ENCODE measurements around the gene GDF7.

The GDF7 gene

DNA sequence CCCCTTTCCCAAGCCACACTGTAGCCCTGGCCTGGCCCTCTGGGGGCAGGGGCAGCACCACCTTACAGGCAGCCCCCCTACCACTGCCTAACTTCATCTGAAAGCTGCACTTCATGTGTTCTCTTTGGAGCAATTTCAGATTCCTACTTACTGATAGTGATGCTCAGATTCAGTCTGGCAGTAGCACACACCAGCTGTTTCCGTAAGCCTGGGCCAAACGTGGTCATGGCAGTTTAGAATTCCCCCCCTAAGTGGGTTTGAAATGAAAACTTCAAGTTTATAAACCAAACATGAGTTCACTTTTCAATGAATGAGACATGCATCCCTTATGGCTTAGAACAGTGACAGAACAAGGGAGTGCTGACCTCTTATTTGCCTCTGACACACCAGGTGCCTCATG is 29.4 kb downstream of the GDF7 start:
- WGBS: 83% methylated on average over 2 of the region's 2 CpGs
- H3K4me2 ChIP-seq (ENCODE audit: low read length, poor library complexity, severe bottlenecking): no peak overlapping the region
- no peak overlapping the region for H2AFZ ChIP-seq (ENCODE audit: low read depth, low read length)
- no peaks in the 10 kb centered on the region for H3K27me3 ChIP-seq (ENCODE audit: control insufficient read depth in 1 of 2, insufficient read depth in 1 of 2, low read length in 2 of 2)
- no peak overlapping the region for H3K9ac ChIP-seq (ENCODE audit: low read length)
- no peak overlapping the region for H3K18ac ChIP-seq (ENCODE audit: low read depth in 1 of 2, low read length in 2 of 2)
- H2AK5ac ChIP-seq (ENCODE audit: low read length, severe bottlenecking): no peak overlapping the region
- peak overlapping the region; percentile 24 for H4K8ac ChIP-seq (ENCODE audit: low read length)
- H3K79me1 ChIP-seq (replicated peaks; ENCODE audit: low read length, poor library complexity, severe bottlenecking): peaks cover 5% of the 10 kb centered on the region
- no peak overlapping the region for H2BK5ac ChIP-seq (ENCODE audit: low read depth, low read length, poor library complexity, severe bottlenecking)
- H3K4me1 ChIP-seq (ENCODE audit: control insufficient read depth, insufficient read depth, low read depth, low read length): no peaks in the 10 kb centered on the region
- H3K27ac ChIP-seq (ENCODE audit: low read length, poor library complexity, severe bottlenecking): no peak overlapping the region
- H2BK15ac ChIP-seq (ENCODE audit: low read depth, poor library complexity, severe bottlenecking): no peak overlapping the region
- no peak for DNase-seq
- no peak overlapping the region for H2BK120ac ChIP-seq (ENCODE audit: low read depth, low read length)
- no peak overlapping the region for H3K4ac ChIP-seq (ENCODE audit: low read depth in 1 of 2, low read length in 2 of 2)
- no peak overlapping the region for H3K23ac ChIP-seq (ENCODE audit: low read length in 2 of 2)
- no peak overlapping the region for H3K4me3 ChIP-seq (ENCODE audit: insufficient read depth in 1 of 2, low read depth in 1 of 2, low read length in 2 of 2)
- H3K14ac ChIP-seq (ENCODE audit: low read length in 2 of 2): no peak overlapping the region
- peaks cover 7 to 35% of the 10 kb centered on the region in 2 experiments for H3K36me3 ChIP-seq (ENCODE audit: control insufficient read depth in 1 of 2, insufficient read depth in 2 of 2, low read depth in 1 of 2, low read length in 2 of 2)
- no peak overlapping the region for H4K91ac ChIP-seq (ENCODE audit: low read length)
- H3K9me3 ChIP-seq (ENCODE audit: control insufficient read depth, low read length): no peaks in the 10 kb centered on the region
- H2BK12ac ChIP-seq (ENCODE audit: low read length in 2 of 2): no peak overlapping the region

DNA sequence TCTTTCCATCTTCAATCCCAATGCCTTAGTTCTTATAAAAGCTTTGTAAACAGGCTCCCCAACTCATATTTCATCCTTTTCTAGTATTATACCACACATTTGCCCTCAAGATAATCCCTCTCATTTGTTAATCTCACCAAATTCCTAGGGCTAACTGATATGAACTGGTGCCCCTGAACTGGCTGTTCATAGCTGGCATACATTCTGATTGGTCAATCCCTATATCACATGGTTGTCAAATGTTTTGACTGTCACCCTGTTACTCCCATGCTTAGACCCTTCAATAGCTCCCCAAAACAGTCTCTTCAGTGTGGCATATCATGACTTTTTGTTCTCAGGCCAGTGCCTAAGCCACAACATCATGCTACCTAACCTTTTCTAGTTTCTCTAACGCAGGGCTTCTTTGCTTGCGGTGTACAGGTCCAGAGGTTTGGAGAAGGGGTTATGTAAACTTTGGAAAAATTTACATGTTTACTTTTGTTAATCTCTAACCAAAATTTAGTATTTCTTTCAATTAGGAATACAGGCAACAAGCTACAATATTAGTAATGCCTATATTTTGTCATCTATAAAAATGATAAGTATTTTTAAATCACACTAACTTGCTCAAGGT is 30.5 kb downstream of the GDF7 start:
- Histone ChIP-seq H3K23ac (ENCODE audit: low read length in 2 of 2) (no peak overlapping the region), H3K4ac (ENCODE audit: low read depth in 1 of 2, low read length in 2 of 2) (no peak overlapping the region), H3K9ac (ENCODE audit: low read length) (no peak overlapping the region), H3K18ac (ENCODE audit: low read depth in 1 of 2, low read length in 2 of 2) (no peak overlapping the region), H3K4me3 (ENCODE audit: insufficient read depth in 1 of 2, low read depth in 1 of 2, low read length in 2 of 2) (no peak overlapping the region), H2BK15ac (ENCODE audit: low read depth, poor library complexity, severe bottlenecking) (no peak overlapping the region), H2BK12ac (ENCODE audit: low read length in 2 of 2) (no peak overlapping the region), H2AFZ (ENCODE audit: low read depth, low read length) (no peak overlapping the region), H3K4me2 (ENCODE audit: low read length, poor library complexity, severe bottlenecking) (no peak overlapping the region), H2BK120ac (ENCODE audit: low read depth, low read length) (no peak overlapping the region), H3K9me3 (ENCODE audit: control insufficient read depth, low read length) (no peaks in the 10 kb centered on the region), H2AK5ac (ENCODE audit: low read length, severe bottlenecking) (no peak overlapping the region), H3K27ac (ENCODE audit: low read length, poor library complexity, severe bottlenecking) (no peak overlapping the region), H3K36me3 (ENCODE audit: control insufficient read depth in 1 of 2, insufficient read depth in 2 of 2, low read depth in 1 of 2, low read length in 2 of 2) (peaks cover 7 to 35% of the 10 kb centered on the region in 2 experiments), H3K4me1 (ENCODE audit: control insufficient read depth, insufficient read depth, low read depth, low read length) (no peaks in the 10 kb centered on the region), H2BK5ac (ENCODE audit: low read depth, low read length, poor library complexity, severe bottlenecking) (no peak overlapping the region), H4K91ac (ENCODE audit: low read length) (no peak overlapping the region), H4K8ac (ENCODE audit: low read length) (no peak overlapping the region), H3K14ac (ENCODE audit: low read length in 2 of 2) (no peak overlapping the region), H3K79me1 (replicated peaks; ENCODE audit: low read length, poor library complexity, severe bottlenecking) (peaks cover 5% of the 10 kb centered on the region), H3K27me3 (ENCODE audit: control insufficient read depth in 1 of 2, insufficient read depth in 1 of 2, low read length in 2 of 2) (no peaks in the 10 kb centered on the region)
- no CpG with 5 or more reads among the region's 2 CpGs for WGBS
- DNase-seq: no peak

DNA sequence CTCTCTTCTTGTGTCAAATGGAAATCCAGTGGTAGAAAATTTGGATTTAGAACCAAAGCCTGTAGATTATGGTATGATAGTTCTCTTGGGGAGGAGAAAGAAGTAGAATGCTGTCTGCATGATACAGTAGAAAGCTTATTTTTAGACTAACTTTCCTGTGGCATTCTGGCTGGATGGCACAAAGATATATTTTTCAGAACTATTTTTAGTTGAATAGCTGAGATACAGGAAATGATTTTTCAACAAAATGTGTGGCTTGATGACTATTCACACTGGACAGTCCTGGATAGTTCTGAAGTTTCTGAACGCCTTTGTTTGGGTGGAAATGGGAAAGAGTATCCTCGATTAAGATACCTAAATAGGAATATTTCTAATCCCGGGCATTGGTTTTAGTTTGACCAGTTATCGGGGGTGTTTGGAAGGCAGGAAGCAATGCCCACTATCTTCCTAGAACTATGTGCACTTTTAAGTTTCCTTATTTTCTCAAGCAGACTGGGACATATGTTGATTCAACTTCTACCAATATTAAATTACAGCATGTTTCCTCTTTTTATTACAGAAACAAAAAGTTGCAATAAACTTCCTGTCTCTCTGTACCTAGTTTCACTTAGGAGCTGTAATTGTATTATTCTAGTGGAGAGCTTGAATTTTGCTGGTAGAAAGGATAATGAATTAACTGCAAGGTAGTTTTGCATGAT is 32.1 kb downstream of the GDF7 start:
- H3K4me1 ChIP-seq (ENCODE audit: control insufficient read depth, insufficient read depth, low read depth, low read length): peaks cover 2% of the 10 kb centered on the region
- H3K4me2 ChIP-seq (ENCODE audit: low read length, poor library complexity, severe bottlenecking): no peak overlapping the region
- no peaks in the 10 kb centered on the region for H3K27me3 ChIP-seq (ENCODE audit: control insufficient read depth in 1 of 2, insufficient read depth in 1 of 2, low read length in 2 of 2)
- no peak overlapping the region for H2AK5ac ChIP-seq (ENCODE audit: low read length, severe bottlenecking)
- H3K36me3 ChIP-seq (ENCODE audit: control insufficient read depth in 1 of 2, insufficient read depth in 2 of 2, low read depth in 1 of 2, low read length in 2 of 2): peaks cover 4 to 23% of the 10 kb centered on the region in 2 experiments
- H3K23ac ChIP-seq (ENCODE audit: low read length in 2 of 2): no peak overlapping the region
- H3K79me1 ChIP-seq (replicated peaks; ENCODE audit: low read length, poor library complexity, severe bottlenecking): peaks cover 8% of the 10 kb centered on the region
- no peak overlapping the region for H4K8ac ChIP-seq (ENCODE audit: low read length)
- no peak overlapping the region for H2AFZ ChIP-seq (ENCODE audit: low read depth, low read length)
- no peak overlapping the region for H3K4ac ChIP-seq (ENCODE audit: low read depth in 1 of 2, low read length in 2 of 2)
- DNase-seq: no peak
- no peak overlapping the region for H3K18ac ChIP-seq (ENCODE audit: low read depth in 1 of 2, low read length in 2 of 2)
- H2BK12ac ChIP-seq (ENCODE audit: low read length in 2 of 2): no peak overlapping the region
- H3K27ac ChIP-seq (ENCODE audit: low read length, poor library complexity, severe bottlenecking): no peak overlapping the region
- H2BK5ac ChIP-seq (ENCODE audit: low read depth, low read length, poor library complexity, severe bottlenecking): no peak overlapping the region
- H3K9me3 ChIP-seq (ENCODE audit: control insufficient read depth, low read length): no peaks in the 10 kb centered on the region
- H2BK15ac ChIP-seq (ENCODE audit: low read depth, poor library complexity, severe bottlenecking): no peak overlapping the region
- 87% methylated on average over 4 of the region's 4 CpGs for WGBS
- no peak overlapping the region for H2BK120ac ChIP-seq (ENCODE audit: low read depth, low read length)
- no peak overlapping the region for H3K14ac ChIP-seq (ENCODE audit: low read length in 2 of 2)
- no peak overlapping the region for H3K9ac ChIP-seq (ENCODE audit: low read length)
- H3K4me3 ChIP-seq (ENCODE audit: insufficient read depth in 1 of 2, low read depth in 1 of 2, low read length in 2 of 2): no peak overlapping the region
- no peak overlapping the region for H4K91ac ChIP-seq (ENCODE audit: low read length)

DNA sequence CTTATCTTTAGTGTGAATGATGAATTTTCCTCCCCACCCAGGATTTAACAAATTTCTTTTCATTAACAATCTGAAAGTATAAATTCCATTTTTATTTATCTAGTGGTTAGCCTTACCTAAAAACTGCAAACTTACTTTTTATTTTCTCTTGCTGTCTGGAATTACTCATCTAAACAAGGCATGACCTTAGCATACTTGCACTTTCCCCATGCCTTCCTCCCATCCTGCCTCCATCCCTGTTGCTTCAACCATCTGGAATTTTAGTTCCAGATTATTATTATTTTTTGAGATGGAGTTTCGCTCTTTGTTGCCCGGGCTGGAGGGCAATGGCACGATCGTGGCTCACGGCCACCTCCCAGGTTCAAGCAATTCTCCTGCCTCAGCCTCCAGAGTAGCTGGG is 35.6 kb downstream of the GDF7 start:
- Histone ChIP-seq H2BK120ac (ENCODE audit: low read depth, low read length) (no peak overlapping the region), H2BK12ac (ENCODE audit: low read length in 2 of 2) (no peak overlapping the region), H3K9ac (ENCODE audit: low read length) (no peak overlapping the region), H2BK5ac (ENCODE audit: low read depth, low read length, poor library complexity, severe bottlenecking) (no peak overlapping the region), H4K91ac (ENCODE audit: low read length) (no peak overlapping the region), H3K36me3 (ENCODE audit: control insufficient read depth in 1 of 2, insufficient read depth in 2 of 2, low read depth in 1 of 2, low read length in 2 of 2) (peaks cover 0 to 17% of the 10 kb centered on the region in 2 experiments), H3K9me3 (ENCODE audit: control insufficient read depth, low read length) (no peaks in the 10 kb centered on the region), H2AFZ (ENCODE audit: low read depth, low read length) (no peak overlapping the region), H3K4me2 (ENCODE audit: low read length, poor library complexity, severe bottlenecking) (no peak overlapping the region), H3K4me1 (ENCODE audit: control insufficient read depth, insufficient read depth, low read depth, low read length) (peaks cover 2% of the 10 kb centered on the region), H3K27me3 (ENCODE audit: control insufficient read depth in 1 of 2, insufficient read depth in 1 of 2, low read length in 2 of 2) (no peaks in the 10 kb centered on the region), H2BK15ac (ENCODE audit: low read depth, poor library complexity, severe bottlenecking) (no peak overlapping the region), H3K18ac (ENCODE audit: low read depth in 1 of 2, low read length in 2 of 2) (peak overlapping the region in 1 of 2 experiments; percentile 12), H3K23ac (ENCODE audit: low read length in 2 of 2) (no peak overlapping the region), H3K27ac (ENCODE audit: low read length, poor library complexity, severe bottlenecking) (no peak overlapping the region), H3K4ac (ENCODE audit: low read depth in 1 of 2, low read length in 2 of 2) (no peak overlapping the region), H3K14ac (ENCODE audit: low read length in 2 of 2) (no peak overlapping the region), H2AK5ac (ENCODE audit: low read length, severe bottlenecking) (no peak overlapping the region), H4K8ac (ENCODE audit: low read length) (no peak overlapping the region), H3K79me1 (replicated peaks; ENCODE audit: low read length, poor library complexity, severe bottlenecking) (peaks cover 13% of the 10 kb centered on the region), H3K4me3 (ENCODE audit: insufficient read depth in 1 of 2, low read depth in 1 of 2, low read length in 2 of 2) (no peak overlapping the region)
- peak; percentile 58 for DNase-seq
- WGBS: 82% methylated on average over 5 of the region's 5 CpGs

All from mesenchymal stem cell (in vitro differentiated cells and primary cell).